GM23248 (cell line): ENCODE measurements around the gene DDOST.

Experiments used
- EZH2 ChIP-seq: fragments of 200-600 bp; sonication (generic); IDR thresholded peaks from 2 replicates; pipeline ENCODE4 v1.6.1; 2018; ENCODE audit warnings: antibody characterized with exemption, mild to moderate bottlenecking; ENCODE audit not compliant: insufficient read depth, poor library complexity, severe bottlenecking
- EZH2phosphoT487 ChIP-seq: fragments of 200-600 bp; sonication (generic); IDR thresholded peaks from 2 replicates; pipeline ENCODE4 v1.6.1; 2018; ENCODE audit warnings: antibody characterized with exemption, moderate library complexity, mild to moderate bottlenecking, low read depth; ENCODE audit not compliant: insufficient read depth

DNA sequence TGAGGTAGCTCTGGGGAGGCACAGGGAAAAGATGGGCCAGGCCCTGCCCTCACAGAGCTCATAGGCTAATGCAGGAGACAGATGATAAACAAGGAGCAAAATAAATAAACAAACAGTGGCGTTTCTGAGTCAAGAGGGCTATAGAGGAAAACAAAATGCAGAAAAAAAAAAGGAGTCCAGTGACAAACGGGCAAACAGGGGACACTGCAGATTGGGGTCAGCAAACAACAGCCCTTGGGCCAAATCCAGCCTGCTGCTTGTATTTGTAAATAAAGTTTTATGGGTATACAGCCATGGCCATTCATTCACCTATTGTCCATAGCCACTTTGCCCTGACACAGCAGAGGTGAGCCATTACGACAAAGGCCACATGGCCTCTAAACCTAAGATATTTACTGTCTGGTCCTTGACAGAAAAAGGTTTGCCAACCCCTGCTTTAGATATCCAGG is 47.0 kb downstream of the DDOST start:
- no peak for TF ChIP-seq EZH2phosphoT487
- no peak for TF ChIP-seq EZH2
